GM12892 (cell line): ENCODE results near the gene LPCAT3.

ENCODE experiments used
- POLR2A ChIP-seq: IDR thresholded peaks from 2 replicates; pipeline ENCODE4 v1.6.1; 2011; ENCODE audit warnings: low read depth, low read length, control low read depth
- POLR2AphosphoS5 ChIP-seq: IDR thresholded peaks from 2 replicates; pipeline ENCODE4 v1.6.1; 2011; ENCODE audit warnings: low read depth, low read length, control low read depth

- TF ChIP-seq POLR2A, result no peak
- no peak for TF ChIP-seq POLR2AphosphoS5
These were observed 366 bp downstream of the LPCAT3 start for GRCh38 chr12:7017870-7018349.
